ENCODE data around the gene ZNF180. TPM values are rescaled to one million over a fixed set of nuclear protein-coding genes. Genes with fewer than 3 reads are reported as not detected.
A peak's percentile ranks its signal among the peaks of the same experiment; 100 is the strongest.
"Not testable (repeated sequence)": the region's sequence is repeated elsewhere in the genome, so short reads cannot be mapped to it uniquely, and the experiment has no call there.

Gene ZNF180
- total RNA-seq, 1 donor from 2014 or later, result 17.9 TPM

DNA sequence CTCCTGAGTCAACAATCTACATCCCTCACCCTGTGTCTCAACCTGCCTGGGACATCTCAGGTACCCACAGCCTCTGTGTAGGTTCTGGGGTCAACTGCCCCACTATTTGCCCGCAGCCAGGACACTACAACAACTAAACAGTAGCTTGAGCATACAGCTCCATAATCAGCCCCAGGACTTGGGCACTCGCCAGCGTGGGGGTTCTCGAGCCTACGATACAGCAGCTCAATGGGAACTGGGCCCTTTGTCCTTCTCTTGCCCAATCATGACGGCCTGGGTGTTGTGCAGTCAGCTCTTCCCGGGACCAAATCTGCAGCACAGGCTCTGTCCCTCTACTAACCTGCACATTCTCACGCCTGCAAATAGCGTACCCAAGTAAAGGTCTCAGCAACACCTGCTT lies 1.3 kb downstream of the ZNF180 start:
- H3K4me1 Mint-ChIP-seq (ENCODE audit: low read depth), result peaks cover 15% of the 10 kb centered on the region
- H3K36me3 Mint-ChIP-seq (ENCODE audit: insufficient read depth), result peaks cover 56% of the 10 kb centered on the region
- DNase-seq (ENCODE audit: low spot score, unreplicated experiment), result no peak
- peak overlapping the region; percentile 95 for H3K4me3 Mint-ChIP-seq (ENCODE audit: low read depth)
- no peak overlapping the region for H3K27ac Mint-ChIP-seq
- peaks cover 11% of the 10 kb centered on the region for H3K27me3 Mint-ChIP-seq
- peaks cover 32% of the 10 kb centered on the region for H3K9me3 Mint-ChIP-seq (ENCODE audit: low read depth)
- TF ChIP-seq, protein P1, sequence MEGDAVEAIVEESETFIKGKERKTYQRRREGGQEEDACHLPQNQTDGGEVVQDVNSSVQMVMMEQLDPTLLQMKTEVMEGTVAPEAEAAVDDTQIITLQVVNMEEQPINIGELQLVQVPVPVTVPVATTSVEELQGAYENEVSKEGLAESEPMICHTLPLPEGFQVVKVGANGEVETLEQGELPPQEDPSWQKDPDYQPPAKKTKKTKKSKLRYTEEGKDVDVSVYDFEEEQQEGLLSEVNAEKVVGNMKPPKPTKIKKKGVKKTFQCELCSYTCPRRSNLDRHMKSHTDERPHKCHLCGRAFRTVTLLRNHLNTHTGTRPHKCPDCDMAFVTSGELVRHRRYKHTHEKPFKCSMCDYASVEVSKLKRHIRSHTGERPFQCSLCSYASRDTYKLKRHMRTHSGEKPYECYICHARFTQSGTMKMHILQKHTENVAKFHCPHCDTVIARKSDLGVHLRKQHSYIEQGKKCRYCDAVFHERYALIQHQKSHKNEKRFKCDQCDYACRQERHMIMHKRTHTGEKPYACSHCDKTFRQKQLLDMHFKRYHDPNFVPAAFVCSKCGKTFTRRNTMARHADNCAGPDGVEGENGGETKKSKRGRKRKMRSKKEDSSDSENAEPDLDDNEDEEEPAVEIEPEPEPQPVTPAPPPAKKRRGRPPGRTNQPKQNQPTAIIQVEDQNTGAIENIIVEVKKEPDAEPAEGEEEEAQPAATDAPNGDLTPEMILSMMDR (IDR thresholded peaks at IDR 0.05; ENCODE audit: unreplicated experiment), result no peak

DNA sequence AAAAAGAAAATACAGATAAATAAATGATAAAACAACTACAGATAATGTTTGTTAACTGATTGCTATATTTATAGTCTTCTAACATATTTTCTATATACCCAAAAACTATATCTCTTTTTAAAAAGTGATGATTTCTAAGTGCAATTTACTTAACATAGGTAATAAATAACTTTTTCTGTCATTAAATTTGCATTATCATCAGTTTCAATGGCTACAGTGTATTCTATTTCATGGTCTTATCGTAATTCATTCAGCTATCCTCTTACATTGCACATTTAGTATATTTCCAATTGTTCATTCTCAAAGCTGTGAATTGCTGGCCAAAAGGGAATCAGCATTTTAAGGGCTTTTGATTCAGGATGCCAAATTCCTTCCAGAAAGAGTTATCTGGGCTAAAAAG lies 3.6 kb downstream of the ZNF180 start:
- H3K36me3 Mint-ChIP-seq (ENCODE audit: insufficient read depth), result peaks cover 79% of the 10 kb centered on the region
- peaks cover 15% of the 10 kb centered on the region for H3K4me1 Mint-ChIP-seq (ENCODE audit: low read depth)
- no peaks in the 10 kb centered on the region for H3K27me3 Mint-ChIP-seq
- H3K27ac Mint-ChIP-seq, result no peak overlapping the region
- H3K9me3 Mint-ChIP-seq (ENCODE audit: low read depth), result peaks cover 51% of the 10 kb centered on the region
- H3K4me3 Mint-ChIP-seq (ENCODE audit: low read depth), result no peak overlapping the region
- DNase-seq (ENCODE audit: low spot score, unreplicated experiment), result no peak
- TF ChIP-seq, protein P1 (IDR thresholded peaks at IDR 0.05; ENCODE audit: unreplicated experiment), result no peak

DNA sequence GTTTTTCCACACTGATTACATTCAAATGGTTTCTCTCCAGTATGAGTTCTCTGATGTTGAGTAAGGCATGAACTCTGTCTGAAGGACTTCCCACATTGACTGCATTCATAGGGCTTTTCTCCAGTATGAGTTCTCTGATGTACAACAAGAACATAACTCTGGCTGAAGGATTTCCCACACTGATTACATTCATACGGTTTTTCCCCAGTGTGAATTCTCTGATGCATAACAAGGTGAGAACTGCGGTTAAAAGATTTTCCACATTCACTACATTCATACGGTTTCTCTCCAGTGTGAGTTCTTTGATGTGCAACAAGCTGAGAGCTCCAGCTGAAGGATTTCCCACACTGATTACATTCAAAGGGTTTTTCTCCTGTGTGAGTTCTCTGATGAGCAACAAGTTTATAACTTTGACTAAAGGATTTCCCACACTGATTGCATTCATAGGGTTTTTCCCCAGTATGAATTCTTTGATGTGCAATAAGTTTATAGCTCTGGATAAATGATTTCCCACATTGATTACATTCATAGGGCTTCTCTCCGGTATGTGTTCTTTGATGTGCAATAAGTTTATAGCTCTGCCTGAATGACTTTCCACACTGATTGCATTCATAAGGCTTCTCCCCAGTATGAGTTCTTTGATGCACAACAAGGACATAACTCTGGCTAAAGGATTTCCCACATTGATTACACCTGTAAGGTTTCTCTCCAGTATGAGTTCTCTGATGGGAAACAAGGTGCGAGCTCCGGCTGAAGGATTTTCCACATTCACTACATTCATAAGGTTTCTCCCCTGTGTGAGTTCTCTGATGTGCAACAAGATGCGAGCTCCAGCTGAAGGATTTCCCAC lies 23.5 kb downstream of the ZNF180 start:
- Mint-ChIP-seq H3K9me3 (ENCODE audit: low read depth) (peaks cover 75% of the 10 kb centered on the region), H3K4me3 (ENCODE audit: low read depth) (no peak overlapping the region), H3K36me3 (ENCODE audit: insufficient read depth) (peaks cover 90% of the 10 kb centered on the region), H3K27ac (peak overlapping the region; percentile 87), H3K27me3 (no peaks in the 10 kb centered on the region), H3K4me1 (ENCODE audit: low read depth) (no peaks in the 10 kb centered on the region)
- no peak for DNase-seq (ENCODE audit: low spot score, unreplicated experiment)
- TF ChIP-seq, protein P1 (IDR thresholded peaks at IDR 0.05; ENCODE audit: unreplicated experiment), result no peak

DNA sequence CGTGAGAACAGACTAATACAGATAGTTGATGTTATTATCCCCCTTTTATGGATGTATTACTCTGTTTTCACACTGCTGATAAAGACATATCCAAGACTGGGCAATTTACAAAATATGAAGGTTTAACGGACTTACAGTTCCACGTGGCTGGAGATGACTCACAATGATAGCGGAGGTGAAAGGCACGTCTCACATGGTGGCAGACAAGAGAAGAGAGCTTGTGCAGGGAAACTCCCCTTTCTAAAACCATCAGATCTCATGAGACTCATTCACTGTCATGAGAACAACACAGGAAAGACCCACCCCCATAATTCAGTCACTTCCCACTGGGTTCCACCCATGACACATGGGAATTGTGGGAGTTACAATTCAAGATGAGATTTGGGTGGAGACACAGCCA lies 31.6 kb downstream of the ZNF180 start:
- H3K27ac Mint-ChIP-seq; H3K4me1 Mint-ChIP-seq (ENCODE audit: low read depth); H3K27me3 Mint-ChIP-seq; DNase-seq (ENCODE audit: low spot score, unreplicated experiment); H3K4me3 Mint-ChIP-seq (ENCODE audit: low read depth): not testable (repeated sequence)
- H3K36me3 Mint-ChIP-seq (ENCODE audit: insufficient read depth), result peaks cover 17% of the 10 kb centered on the region
- peaks cover 66% of the 10 kb centered on the region for H3K9me3 Mint-ChIP-seq (ENCODE audit: low read depth)

DNA sequence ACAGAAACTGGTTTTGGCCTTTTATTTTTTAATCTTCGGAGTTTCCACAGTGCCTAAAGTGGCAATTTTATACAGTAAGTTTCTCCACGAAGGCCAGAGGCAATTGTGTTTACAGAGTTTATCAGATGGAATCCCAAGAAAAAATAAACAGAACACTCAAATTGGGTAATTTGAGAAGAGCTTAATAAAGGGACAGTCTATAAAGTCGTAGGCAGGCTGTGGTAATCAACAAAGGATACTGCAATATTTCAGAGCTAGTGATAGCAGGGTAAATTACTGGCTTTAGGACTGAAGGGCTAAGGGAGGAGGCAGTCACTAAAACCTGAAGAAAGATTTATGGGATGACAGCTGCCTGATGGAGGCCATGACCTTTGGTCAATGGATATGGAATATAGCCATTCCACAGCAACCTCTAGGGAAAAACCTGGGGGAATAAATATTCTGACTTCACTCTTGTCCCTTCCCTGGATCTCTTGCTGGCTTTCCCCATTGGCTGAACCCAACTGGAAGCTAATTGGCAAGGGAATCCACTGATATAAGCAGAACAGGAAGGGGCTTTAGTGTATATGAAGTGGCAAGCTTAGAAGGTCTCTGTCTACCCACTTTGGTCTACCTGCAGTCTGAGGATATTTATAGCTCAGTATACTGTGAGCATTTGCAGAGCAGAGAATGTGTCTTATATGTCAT lies 37.6 kb downstream of the ZNF180 start:
- not testable (repeated sequence) for DNase-seq (ENCODE audit: low spot score, unreplicated experiment); H3K4me3 Mint-ChIP-seq (ENCODE audit: low read depth); H3K27ac Mint-ChIP-seq; H3K27me3 Mint-ChIP-seq; H3K36me3 Mint-ChIP-seq (ENCODE audit: insufficient read depth); H3K4me1 Mint-ChIP-seq (ENCODE audit: low read depth)
- H3K9me3 Mint-ChIP-seq (ENCODE audit: low read depth), result peaks cover 49% of the 10 kb centered on the region

DNA sequence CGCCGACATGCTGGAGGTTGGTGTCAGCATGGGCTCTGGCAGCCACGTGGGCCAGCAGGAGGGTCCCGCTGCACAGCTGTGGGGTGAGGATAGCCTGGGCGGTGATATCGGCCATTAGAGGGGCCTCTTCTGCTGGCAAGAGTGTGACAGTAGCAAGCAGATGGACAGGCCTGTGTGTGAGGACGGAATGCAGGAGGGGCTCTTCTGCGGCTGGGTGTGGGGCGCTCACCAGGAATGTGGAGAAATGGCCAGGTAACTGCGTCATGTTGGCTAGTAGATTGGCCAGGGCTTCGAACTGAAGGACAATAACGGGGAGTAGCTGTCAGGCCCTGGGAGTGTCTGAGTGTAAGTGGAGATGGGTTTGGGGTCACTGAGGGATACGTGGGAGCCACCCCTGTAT lies 44.3 kb downstream of the ZNF180 start:
- peaks cover 43% of the 10 kb centered on the region for H3K9me3 Mint-ChIP-seq (ENCODE audit: low read depth)
- not testable (repeated sequence) for H3K4me1 Mint-ChIP-seq (ENCODE audit: low read depth); H3K27me3 Mint-ChIP-seq; H3K4me3 Mint-ChIP-seq (ENCODE audit: low read depth); H3K36me3 Mint-ChIP-seq (ENCODE audit: insufficient read depth); H3K27ac Mint-ChIP-seq; DNase-seq (ENCODE audit: low spot score, unreplicated experiment)
